Stimulated activated CD8-positive, alpha-beta memory T cell treated with anti-CD3 and anti-CD28 coated beads, Interleukin-12 subunit alpha, Interleukin-12 subunit beta, amount 100 ng/mL, for 1 hour (primary cell): ENCODE results near the gene PDILT.

ENCODE experiments used
- DNase-seq: peaks from one replicate; pipeline ENCODE4 v3.0.0-alpha.2; 2020; ENCODE audit warnings: low read depth

The PDILT gene

GRCh38 chr16:20401475-20402016 lies 3.0 kb downstream of the PDILT start:
- no peak for DNase-seq

- no peak for DNase-seq
These were observed 3.5 kb downstream of the PDILT start for GRCh38 chr16:20401066-20401465.

GRCh38 chr16:20399185-20399584 lies 5.4 kb downstream of the PDILT start:
- no peak for DNase-seq

GRCh38 chr16:20398603-20399002 lies 5.9 kb downstream of the PDILT start:
- no peak for DNase-seq

- no peak for DNase-seq
These were observed 7.0 kb downstream of the PDILT start for GRCh38 chr16:20397468-20398074.

GRCh38 chr16:20396846-20397467 lies 7.6 kb downstream of the PDILT start:
- DNase-seq = no peak

GRCh38 chr16:20395946-20396345 lies 8.6 kb downstream of the PDILT start:
- no peak for DNase-seq

GRCh38 chr16:20393801-20394577 lies 10.5 kb downstream of the PDILT start:
- no peak for DNase-seq

GRCh38 chr16:20391045-20391444 lies 13.5 kb downstream of the PDILT start:
- DNase-seq = no peak

- no peak for DNase-seq
These were observed 15.7 kb downstream of the PDILT start for GRCh38 chr16:20388854-20389253.

GRCh38 chr16:20387978-20388377 lies 16.6 kb downstream of the PDILT start:
- no peak for DNase-seq

- peak; percentile 12 for DNase-seq
These were observed 18.4 kb downstream of the PDILT start for GRCh38 chr16:20385844-20386832.

GRCh38 chr16:20383106-20384029 lies 21.2 kb downstream of the PDILT start:
- DNase-seq = peak; percentile 1

GRCh38 chr16:20382202-20382948 lies 22.2 kb downstream of the PDILT start:
- DNase-seq = no peak

- DNase-seq = no peak
These were observed 23.8 kb downstream of the PDILT start for GRCh38 chr16:20380782-20381181.

- DNase-seq = no peak
These were observed 27.4 kb downstream of the PDILT start for GRCh38 chr16:20377181-20377580.

GRCh38 chr16:20372701-20373100 lies 31.8 kb downstream of the PDILT start:
- DNase-seq = no peak

- no peak for DNase-seq
These were observed 35.0 kb downstream of the PDILT start for GRCh38 chr16:20369452-20370054.

- no peak for DNase-seq
These were observed 40.5 kb downstream of the PDILT start for GRCh38 chr16:20364051-20364450.

GRCh38 chr16:20363191-20363590 lies 41.3 kb downstream of the PDILT start:
- no peak for DNase-seq
